Breast epithelium (tissue), 3 donors: ENCODE measurements around the gene TNF.

Experiments
- POLR2A ChIP-seq: fragments of 450-650 bp; IDR thresholded peaks from one replicate; pipeline ENCODE4 v1.6.1; 2016; ENCODE audit warnings: antibody characterized with exemption, mild to moderate bottlenecking, moderate library complexity
- POLR2AphosphoS5 ChIP-seq, 3 donors: sonication (generic); formaldehyde crosslinking; IDR thresholded peaks; one replicate each; pipeline ENCODE4 v1.6.1; 2017; ENCODE audit warnings: antibody characterized with exemption in 3 of 3
- TF ChIP-seq, protein P1 (sequence below), 3 donors: fragments of 450-650 bp; IDR thresholded peaks; one replicate each; pipeline ENCODE4 v1.5.1; 2016 to 2017; ENCODE audit warnings: antibody characterized with exemption in 3 of 3, mild to moderate bottlenecking in 3 of 3, moderate library complexity in 3 of 3

DNA sequence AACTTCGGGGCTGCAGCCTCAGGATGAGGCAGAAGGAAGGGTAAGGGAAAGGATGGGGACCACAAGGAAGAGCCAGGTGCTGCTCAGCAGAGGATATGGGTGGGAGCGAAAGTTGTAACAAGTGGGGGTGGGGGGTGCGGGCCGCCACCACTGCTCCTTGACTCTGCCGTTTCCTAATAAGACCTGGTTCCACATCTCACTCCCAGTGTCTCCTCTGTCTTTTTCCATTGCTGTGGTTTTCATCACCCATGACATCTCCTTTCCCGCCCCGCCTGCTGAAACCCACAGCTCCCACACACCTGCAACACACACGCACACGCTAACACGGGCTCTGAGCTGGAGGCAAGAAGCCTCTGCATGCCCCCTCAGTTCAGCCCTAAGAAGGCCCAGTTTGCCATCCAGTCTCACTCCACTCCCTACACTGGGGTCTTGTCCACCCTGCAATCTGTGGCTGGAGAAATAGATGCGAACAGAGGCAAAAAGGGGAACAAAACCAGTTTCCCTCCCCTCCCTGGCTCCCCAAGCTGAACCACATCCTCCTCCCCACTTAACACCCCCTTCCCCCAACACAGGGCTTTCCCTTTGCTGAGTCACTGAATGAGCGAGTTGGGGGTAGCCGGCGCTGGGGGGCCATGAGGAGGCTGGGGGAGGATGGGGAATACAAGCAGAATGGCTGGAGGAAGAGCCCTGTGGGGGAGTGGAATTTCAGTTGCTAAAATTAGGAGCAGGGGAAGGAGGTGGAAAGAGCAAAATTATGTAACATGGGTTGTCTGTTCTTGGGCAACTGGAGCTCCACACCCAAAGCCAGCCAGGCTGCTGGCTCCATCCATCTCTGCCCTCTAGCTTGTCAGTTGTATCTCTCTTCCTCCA is 16.5 kb upstream of the TNF start:
- TF ChIP-seq, protein P1, sequence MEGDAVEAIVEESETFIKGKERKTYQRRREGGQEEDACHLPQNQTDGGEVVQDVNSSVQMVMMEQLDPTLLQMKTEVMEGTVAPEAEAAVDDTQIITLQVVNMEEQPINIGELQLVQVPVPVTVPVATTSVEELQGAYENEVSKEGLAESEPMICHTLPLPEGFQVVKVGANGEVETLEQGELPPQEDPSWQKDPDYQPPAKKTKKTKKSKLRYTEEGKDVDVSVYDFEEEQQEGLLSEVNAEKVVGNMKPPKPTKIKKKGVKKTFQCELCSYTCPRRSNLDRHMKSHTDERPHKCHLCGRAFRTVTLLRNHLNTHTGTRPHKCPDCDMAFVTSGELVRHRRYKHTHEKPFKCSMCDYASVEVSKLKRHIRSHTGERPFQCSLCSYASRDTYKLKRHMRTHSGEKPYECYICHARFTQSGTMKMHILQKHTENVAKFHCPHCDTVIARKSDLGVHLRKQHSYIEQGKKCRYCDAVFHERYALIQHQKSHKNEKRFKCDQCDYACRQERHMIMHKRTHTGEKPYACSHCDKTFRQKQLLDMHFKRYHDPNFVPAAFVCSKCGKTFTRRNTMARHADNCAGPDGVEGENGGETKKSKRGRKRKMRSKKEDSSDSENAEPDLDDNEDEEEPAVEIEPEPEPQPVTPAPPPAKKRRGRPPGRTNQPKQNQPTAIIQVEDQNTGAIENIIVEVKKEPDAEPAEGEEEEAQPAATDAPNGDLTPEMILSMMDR (IDR thresholded peaks at IDR 0.05), result no peak
- TF ChIP-seq POLR2A, result no peak
- TF ChIP-seq POLR2AphosphoS5 (IDR thresholded peaks at IDR 0.05), result no peak
